Neural progenitor cell (in vitro differentiated cells): ENCODE measurements around the gene AP1B1. TPM values are rescaled to one million over a fixed set of nuclear protein-coding genes. Genes with fewer than 3 reads are reported as not detected.

Experiments
- DNase-seq: peaks from one replicate; pipeline ENCODE4 v3.0.0-alpha.2; 2016; ENCODE audit warnings: low spot score
- H2AFZ ChIP-seq: fragments of 200-600 bp; sonication (generic); replicated peaks from 2 replicates; pipeline ENCODE4 v1.6.1; 2016; ENCODE audit warnings: antibody characterized with exemption
- H3F3A ChIP-seq: fragments of 200-600 bp; sonication (generic); 2 replicates; pipeline ENCODE4 v1.6.1; 2016; ENCODE audit warnings: antibody characterized with exemption, low read depth
- H3K27ac ChIP-seq: fragments of 200-600 bp; sonication (generic); 2 replicates; pipeline ENCODE4 v1.5.1; 2016; ENCODE audit warnings: mild to moderate bottlenecking
- H3K27me3 ChIP-seq: fragments of 200-600 bp; sonication (generic); 2 replicates; pipeline ENCODE4 v1.6.1; 2016; ENCODE audit warnings: mild to moderate bottlenecking, moderate library complexity
- H3K36me3 ChIP-seq: fragments of 200-600 bp; sonication (generic); 2 replicates; pipeline ENCODE4 v1.5.1; 2016
- H3K4me1 ChIP-seq: fragments of 200-600 bp; sonication (generic); 2 replicates; pipeline ENCODE4 v1.6.1; 2016; ENCODE audit warnings: mixed run types
- H3K4me2 ChIP-seq: fragments of 200-600 bp; sonication (generic); 2 replicates; pipeline ENCODE4 v1.6.1; 2016
- H3K4me3 ChIP-seq: fragments of 200-600 bp; sonication (generic); 2 replicates; pipeline ENCODE4 v1.5.1; 2016
- H3K79me2 ChIP-seq: fragments of 200-600 bp; sonication (generic); 2 replicates; pipeline ENCODE4 v1.6.1; 2016; ENCODE audit warnings: low read depth
- H3K9ac ChIP-seq: fragments of 200-600 bp; sonication (generic); 2 replicates; pipeline ENCODE4 v1.6.1; 2016
- H3K9me3 ChIP-seq: fragments of 200-600 bp; sonication (generic); 2 replicates; pipeline ENCODE4 v1.5.1; 2016; ENCODE audit warnings: low read depth
- H4K20me1 ChIP-seq: fragments of 200-600 bp; sonication (generic); 2 replicates; pipeline ENCODE4 v1.6.1; 2016; ENCODE audit warnings: low read depth
- H3K27ac Mint-ChIP-seq: 3 replicates; pipeline ENCODE4 v1.8.0; 2021; ENCODE audit warnings: mixed read lengths
- H3K27me3 Mint-ChIP-seq: 2 replicates; pipeline ENCODE4 v1.8.0; 2022; ENCODE audit warnings: low read depth, mild to moderate bottlenecking, inconsistent platforms, moderate library complexity, mixed read lengths; ENCODE audit not compliant: insufficient read depth
- H3K36me3 Mint-ChIP-seq: 3 replicates; pipeline ENCODE4 v1.8.0; 2021; ENCODE audit warnings: mixed read lengths
- H3K4me1 Mint-ChIP-seq: 3 replicates; pipeline ENCODE4 v1.8.0; 2021; ENCODE audit warnings: mixed read lengths
- H3K4me3 Mint-ChIP-seq: 3 replicates; pipeline ENCODE4 v1.8.0; 2021; ENCODE audit warnings: mild to moderate bottlenecking, moderate library complexity, mixed read lengths
- H3K9me3 Mint-ChIP-seq: 3 replicates; pipeline ENCODE4 v1.8.0; 2020; ENCODE audit warnings: mixed read lengths
- EZH2 ChIP-seq: fragments of 200-600 bp; sonication (generic); IDR thresholded peaks from 2 replicates; pipeline ENCODE4 v1.6.1; 2017; ENCODE audit warnings: antibody characterized with exemption, mild to moderate bottlenecking, moderate library complexity
- EZH2phosphoT487 ChIP-seq: fragments of 200-600 bp; sonication (generic); IDR thresholded peaks from 2 replicates; pipeline ENCODE4 v1.6.1; 2017; ENCODE audit warnings: antibody characterized with exemption
- total RNA-seq: library from RNA; depleted of rRNA; stranded (reverse); fragments of >200 nt; gene quantifications from 2 replicates; pipeline ENCODE4 v1.2.3, GENCODE V29; 2015; ENCODE audit warnings: low replicate concordance
- TF ChIP-seq, protein P1 (sequence below): fragments of 200-600 bp; sonication (generic); IDR thresholded peaks from 2 replicates; pipeline ENCODE4 v1.5.1; 2017; ENCODE audit warnings: antibody characterized with exemption, mild to moderate bottlenecking

The AP1B1 gene
- total RNA-seq, 1 donor from 2014 or later, result 34.7 TPM

DNA sequence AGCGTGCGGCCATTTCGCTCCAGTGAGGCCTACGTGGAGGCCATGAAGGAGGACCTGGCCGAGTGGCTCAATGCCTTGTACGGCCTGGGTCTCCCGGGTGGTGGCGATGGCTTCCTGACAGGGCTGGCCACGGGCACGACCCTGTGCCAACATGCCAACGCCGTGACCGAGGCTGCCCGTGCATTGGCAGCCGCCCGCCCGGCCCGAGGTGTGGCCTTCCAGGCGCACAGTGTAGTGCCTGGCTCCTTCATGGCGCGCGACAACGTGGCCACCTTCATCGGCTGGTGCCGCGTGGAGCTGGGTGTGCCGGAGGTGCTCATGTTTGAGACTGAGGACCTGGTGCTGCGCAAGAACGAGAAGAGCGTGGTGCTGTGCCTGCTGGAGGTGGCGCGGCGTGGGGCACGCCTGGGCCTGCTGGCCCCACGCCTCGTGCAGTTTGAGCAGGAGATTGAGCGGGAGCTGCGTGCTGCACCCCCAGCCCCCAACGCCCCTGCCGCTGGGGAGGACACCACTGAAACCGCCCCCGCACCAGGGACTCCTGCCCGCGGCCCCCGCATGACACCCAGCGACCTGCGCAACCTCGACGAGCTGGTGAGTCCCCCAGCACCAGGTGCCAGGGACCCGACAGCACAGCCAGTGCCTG, 80.1 kb downstream of the AP1B1 start:
- Histone ChIP-seq H3K79me2 (no peaks in the 10 kb centered on the region), H3K4me2 (no peak overlapping the region), H2AFZ (no peak overlapping the region), H3F3A (peaks cover 17% of the 10 kb centered on the region), H3K9ac (no peak overlapping the region), H3K4me1 (peaks cover 13% of the 10 kb centered on the region), H4K20me1 (peaks cover 15% of the 10 kb centered on the region), H3K27me3 (peaks cover 27% of the 10 kb centered on the region), H3K4me3 (no peak overlapping the region), H3K27ac (no peak overlapping the region), H3K36me3 (no peaks in the 10 kb centered on the region), H3K9me3 (no peaks in the 10 kb centered on the region)
- DNase-seq, result no peak
- peak overlapping the region; percentile 52 for H3K4me3 Mint-ChIP-seq
- H3K27ac Mint-ChIP-seq, result no peak overlapping the region
- TF ChIP-seq EZH2phosphoT487, result no peak
- no peak for TF ChIP-seq EZH2
- TF ChIP-seq, protein P1, sequence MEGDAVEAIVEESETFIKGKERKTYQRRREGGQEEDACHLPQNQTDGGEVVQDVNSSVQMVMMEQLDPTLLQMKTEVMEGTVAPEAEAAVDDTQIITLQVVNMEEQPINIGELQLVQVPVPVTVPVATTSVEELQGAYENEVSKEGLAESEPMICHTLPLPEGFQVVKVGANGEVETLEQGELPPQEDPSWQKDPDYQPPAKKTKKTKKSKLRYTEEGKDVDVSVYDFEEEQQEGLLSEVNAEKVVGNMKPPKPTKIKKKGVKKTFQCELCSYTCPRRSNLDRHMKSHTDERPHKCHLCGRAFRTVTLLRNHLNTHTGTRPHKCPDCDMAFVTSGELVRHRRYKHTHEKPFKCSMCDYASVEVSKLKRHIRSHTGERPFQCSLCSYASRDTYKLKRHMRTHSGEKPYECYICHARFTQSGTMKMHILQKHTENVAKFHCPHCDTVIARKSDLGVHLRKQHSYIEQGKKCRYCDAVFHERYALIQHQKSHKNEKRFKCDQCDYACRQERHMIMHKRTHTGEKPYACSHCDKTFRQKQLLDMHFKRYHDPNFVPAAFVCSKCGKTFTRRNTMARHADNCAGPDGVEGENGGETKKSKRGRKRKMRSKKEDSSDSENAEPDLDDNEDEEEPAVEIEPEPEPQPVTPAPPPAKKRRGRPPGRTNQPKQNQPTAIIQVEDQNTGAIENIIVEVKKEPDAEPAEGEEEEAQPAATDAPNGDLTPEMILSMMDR, result no peak
- no peaks in the 10 kb centered on the region for H3K36me3 Mint-ChIP-seq
- H3K27me3 Mint-ChIP-seq, result peaks cover 14% of the 10 kb centered on the region
- no peaks in the 10 kb centered on the region for H3K9me3 Mint-ChIP-seq
- H3K4me1 Mint-ChIP-seq, result peaks cover 45% of the 10 kb centered on the region

DNA sequence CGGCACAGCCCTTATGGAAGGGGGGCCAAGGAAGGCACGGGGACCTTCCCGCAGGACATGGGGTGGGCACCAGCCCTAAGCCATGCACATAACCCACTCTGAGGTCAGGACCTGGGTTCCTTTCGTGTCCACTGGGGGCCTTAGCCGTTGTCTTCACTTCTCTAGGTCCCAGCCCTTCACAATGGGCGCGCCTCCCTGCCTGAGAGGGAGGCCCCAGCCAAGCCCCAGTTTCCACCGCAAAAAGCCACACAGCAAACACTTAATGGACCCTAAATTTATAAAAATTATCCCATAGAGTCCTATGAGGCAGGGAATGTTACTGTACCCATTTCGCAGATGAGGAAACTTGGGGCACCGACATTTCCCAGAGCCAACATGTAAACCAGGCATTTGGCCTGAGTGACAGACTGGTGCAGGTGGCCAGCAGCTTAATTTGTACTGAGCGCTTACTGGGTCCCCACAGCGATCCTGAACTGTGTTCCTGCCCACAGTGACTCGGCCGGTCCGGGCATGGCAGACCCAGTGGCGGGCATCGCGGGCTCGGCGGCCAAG, 80.7 kb downstream of the AP1B1 start:
- Mint-ChIP-seq H3K9me3 (no peaks in the 10 kb centered on the region), H3K27ac (no peak overlapping the region), H3K4me3 (peak overlapping the region; percentile 92), H3K36me3 (no peaks in the 10 kb centered on the region), H3K27me3 (peaks cover 14% of the 10 kb centered on the region), H3K4me1 (peaks cover 42% of the 10 kb centered on the region)
- peak overlapping the region; percentile 61 for H3K4me3 ChIP-seq
- no peaks in the 10 kb centered on the region for H3K79me2 ChIP-seq
- H3K4me1 ChIP-seq, result peaks cover 13% of the 10 kb centered on the region
- peaks cover 14% of the 10 kb centered on the region for H4K20me1 ChIP-seq
- DNase-seq, result peak; percentile 21
- no peaks in the 10 kb centered on the region for H3K36me3 ChIP-seq
- no peak overlapping the region for H2AFZ ChIP-seq
- no peak for TF ChIP-seq EZH2phosphoT487
- TF ChIP-seq EZH2, result no peak
- TF ChIP-seq, protein P1, result no peak
- peak overlapping the region; percentile 84 for H3K4me2 ChIP-seq
- H3K9me3 ChIP-seq, result no peaks in the 10 kb centered on the region
- H3K9ac ChIP-seq, result no peak overlapping the region
- peaks cover 17% of the 10 kb centered on the region for H3F3A ChIP-seq
- no peak overlapping the region for H3K27ac ChIP-seq
- peaks cover 21% of the 10 kb centered on the region for H3K27me3 ChIP-seq

DNA sequence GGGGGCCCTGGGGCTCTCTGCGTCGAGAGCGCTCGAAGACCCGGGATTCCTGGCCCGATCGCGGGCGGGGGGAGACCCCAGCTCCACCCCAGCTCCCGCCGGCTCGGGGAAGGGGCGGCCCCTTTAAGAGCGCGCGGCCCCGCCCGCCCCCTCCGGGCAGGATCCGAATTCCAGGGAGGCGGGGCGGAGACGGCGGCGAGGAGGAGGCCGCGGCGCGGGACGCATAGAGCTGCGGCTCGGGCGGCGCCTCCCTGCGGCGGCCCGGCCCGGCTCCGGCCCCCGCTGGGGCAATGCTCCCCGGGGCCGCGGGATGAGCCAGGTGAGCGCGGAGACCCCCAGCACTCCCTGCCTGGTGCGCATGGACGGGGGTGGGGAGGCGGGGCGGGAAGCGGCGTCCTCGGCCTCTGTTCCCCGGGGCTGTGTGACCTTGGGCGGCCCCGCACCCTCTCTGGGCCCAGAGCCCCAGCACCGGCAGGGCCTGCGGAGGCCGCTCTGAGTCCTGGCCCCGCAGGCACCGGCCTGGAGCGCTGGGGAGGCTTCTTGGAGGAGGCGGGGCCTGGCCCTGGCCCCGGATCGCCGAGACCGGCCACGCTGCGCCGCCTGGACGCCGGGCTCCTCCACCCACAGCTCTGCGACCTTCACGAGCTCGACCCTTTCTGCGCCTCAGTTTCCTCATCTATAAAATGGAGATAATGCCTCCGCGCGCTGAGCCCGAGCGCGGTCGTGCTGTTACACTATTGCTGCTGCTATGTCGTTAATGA, 81.4 kb downstream of the AP1B1 start:
- no peak overlapping the region for H3K27ac ChIP-seq
- no peaks in the 10 kb centered on the region for H3K9me3 Mint-ChIP-seq
- H3K9me3 ChIP-seq, result no peaks in the 10 kb centered on the region
- H3K36me3 Mint-ChIP-seq, result no peaks in the 10 kb centered on the region
- peak; percentile 95 for DNase-seq
- TF ChIP-seq EZH2, result no peak
- TF ChIP-seq, protein P1, result peak; percentile 17
- H3K79me2 ChIP-seq, result no peaks in the 10 kb centered on the region
- H3K27me3 Mint-ChIP-seq, result peaks cover 11% of the 10 kb centered on the region
- peaks cover 14% of the 10 kb centered on the region for H3K27me3 ChIP-seq
- H3K4me3 Mint-ChIP-seq, result peak overlapping the region; percentile 92
- H3K4me1 Mint-ChIP-seq, result peaks cover 37% of the 10 kb centered on the region
- H3K36me3 ChIP-seq, result no peaks in the 10 kb centered on the region
- no peak overlapping the region for H3K9ac ChIP-seq
- no peak overlapping the region for H3K27ac Mint-ChIP-seq
- peak overlapping the region; percentile 84 for H3K4me2 ChIP-seq
- H3F3A ChIP-seq, result peaks cover 19% of the 10 kb centered on the region
- peak overlapping the region; percentile 84 for H2AFZ ChIP-seq
- H3K4me3 ChIP-seq, result peak overlapping the region; percentile 61
- H4K20me1 ChIP-seq, result peaks cover 10% of the 10 kb centered on the region
- H3K4me1 ChIP-seq, result peaks cover 13% of the 10 kb centered on the region
